ENCODE measurements around the gene SPACA4.

Gene SPACA4

DNA sequence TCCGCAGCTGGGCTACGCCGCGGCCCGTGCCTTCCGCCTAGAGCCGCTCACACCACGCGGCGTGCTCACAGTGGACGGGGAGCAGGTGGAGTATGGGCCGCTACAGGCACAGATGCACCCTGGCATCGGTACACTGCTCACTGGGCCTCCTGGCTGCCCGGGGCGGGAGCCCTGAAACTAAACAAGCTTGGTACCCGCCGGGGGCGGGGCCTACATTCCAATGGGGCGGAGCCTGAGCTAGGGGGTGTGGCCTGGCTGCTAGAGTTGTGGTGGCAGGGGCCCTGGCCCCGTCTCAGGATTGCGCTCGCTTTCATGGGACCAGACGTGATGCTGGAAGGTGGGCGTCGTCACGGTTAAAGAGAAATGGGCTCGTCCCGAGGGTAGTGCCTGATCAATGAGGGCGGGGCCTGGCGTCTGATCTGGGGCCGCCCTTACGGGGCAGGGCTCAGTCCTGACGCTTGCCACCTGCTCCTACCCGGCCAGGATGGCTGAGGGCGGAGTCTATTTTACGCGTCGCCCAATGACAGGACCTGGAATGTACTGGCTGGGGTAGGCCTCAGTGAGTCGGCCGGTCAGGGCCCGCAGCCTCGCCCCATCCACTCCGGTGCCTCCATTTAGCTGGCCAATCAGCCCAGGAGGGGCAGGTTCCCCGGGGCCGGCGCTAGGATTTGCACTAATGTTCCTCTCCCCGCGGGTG, 23.2 kb downstream of the SPACA4 start:
- TF ChIP-seq, protein P1, sequence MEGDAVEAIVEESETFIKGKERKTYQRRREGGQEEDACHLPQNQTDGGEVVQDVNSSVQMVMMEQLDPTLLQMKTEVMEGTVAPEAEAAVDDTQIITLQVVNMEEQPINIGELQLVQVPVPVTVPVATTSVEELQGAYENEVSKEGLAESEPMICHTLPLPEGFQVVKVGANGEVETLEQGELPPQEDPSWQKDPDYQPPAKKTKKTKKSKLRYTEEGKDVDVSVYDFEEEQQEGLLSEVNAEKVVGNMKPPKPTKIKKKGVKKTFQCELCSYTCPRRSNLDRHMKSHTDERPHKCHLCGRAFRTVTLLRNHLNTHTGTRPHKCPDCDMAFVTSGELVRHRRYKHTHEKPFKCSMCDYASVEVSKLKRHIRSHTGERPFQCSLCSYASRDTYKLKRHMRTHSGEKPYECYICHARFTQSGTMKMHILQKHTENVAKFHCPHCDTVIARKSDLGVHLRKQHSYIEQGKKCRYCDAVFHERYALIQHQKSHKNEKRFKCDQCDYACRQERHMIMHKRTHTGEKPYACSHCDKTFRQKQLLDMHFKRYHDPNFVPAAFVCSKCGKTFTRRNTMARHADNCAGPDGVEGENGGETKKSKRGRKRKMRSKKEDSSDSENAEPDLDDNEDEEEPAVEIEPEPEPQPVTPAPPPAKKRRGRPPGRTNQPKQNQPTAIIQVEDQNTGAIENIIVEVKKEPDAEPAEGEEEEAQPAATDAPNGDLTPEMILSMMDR (IDR thresholded peaks at IDR 0.05) = no peak

DNA sequence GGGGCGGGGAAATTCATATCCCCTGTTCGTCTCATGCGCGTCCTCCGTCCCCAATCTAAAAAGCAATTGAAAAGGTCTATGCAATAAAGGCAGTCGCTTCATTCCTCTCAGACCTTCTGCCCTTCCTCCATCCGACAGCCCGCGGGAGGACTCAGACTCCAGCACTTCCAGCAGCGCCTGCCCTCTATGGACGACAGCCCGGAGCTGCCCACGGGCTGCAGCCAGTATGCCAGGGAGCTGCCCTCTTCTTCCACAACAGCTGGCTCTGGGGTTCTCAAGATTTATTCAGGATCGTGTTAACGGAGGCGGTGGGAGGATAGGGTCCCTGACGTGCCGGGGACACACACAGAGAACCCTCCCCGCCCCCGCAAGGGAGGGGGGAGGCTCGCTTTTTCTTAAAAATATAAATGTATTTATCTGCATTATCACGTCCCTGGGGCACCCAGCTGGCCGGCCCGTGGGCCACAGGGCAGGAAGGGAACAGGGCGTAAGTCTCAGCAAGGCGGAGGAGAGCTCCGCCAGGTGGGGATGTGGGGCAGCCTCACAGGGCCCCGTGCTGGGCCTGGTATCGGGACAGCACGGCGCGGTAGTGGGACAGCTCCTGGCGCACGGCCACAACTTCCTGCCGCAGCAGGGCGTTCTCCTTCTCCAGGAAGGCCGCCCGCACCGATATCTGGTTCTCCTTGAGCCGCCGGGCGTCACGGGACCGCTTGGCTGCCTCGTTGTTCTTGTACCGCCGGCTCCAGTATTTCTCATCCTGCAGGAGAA, 23.9 kb downstream of the SPACA4 start:
- TF ChIP-seq, protein P1 (IDR thresholded peaks at IDR 0.05) = no peak; the same call in 1 of the 2 replicates

DNA sequence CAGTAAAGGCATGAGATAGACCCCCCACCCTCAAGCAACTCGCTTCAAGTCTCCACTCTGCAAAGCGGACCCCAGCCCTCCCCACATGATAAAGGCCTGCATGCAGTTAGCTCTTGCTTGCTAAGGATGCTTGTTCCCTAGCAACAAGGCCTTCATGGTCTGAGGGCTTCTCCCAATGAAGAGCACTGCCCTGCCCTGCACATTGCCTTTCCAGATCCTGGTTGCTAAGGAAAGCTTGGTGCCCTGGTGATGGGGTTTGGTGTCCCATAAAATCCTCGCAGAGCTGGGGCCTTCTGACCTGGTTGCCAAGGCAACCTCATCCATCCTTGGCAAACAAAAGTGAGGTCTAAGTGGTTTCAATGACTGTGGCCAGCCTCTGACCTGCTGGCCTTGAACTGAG, 24.7 kb downstream of the SPACA4 start:
- TF ChIP-seq, protein P1 (IDR thresholded peaks at IDR 0.05) = no peak

GRCh38 chr19:48632692-48633147, 26.2 kb downstream of the SPACA4 start:
- TF ChIP-seq, protein P1 (IDR thresholded peaks at IDR 0.05) = no peak

GRCh38 chr19:48633148-48634035, 26.9 kb downstream of the SPACA4 start:
- TF ChIP-seq, protein P1 (IDR thresholded peaks at IDR 0.05) = no peak

GRCh38 chr19:48634036-48634342, 27.4 kb downstream of the SPACA4 start:
- TF ChIP-seq, protein P1 (IDR thresholded peaks at IDR 0.05) = no peak
